Adrenal gland (tissue), 12 donors: ENCODE data around the gene ARHGAP26. TPM values are rescaled to one million over a fixed set of nuclear protein-coding genes. Genes with fewer than 3 reads are reported as not detected.

Experiments used
- DNase-seq, 7 donors: peaks; one replicate each; pipeline ENCODE4 v3.0.0-alpha.2; 2019 to 2020
- H3K27ac ChIP-seq, 5 donors: fragments of 200-600 bp; sonication (generic) in 4 of 5; 1 replicate in 3 of 5; 2 replicates in 2 of 5; pipeline versions ENCODE4 v1.5.1 to v1.8.0; 2016 to 2020; ENCODE audit warnings: mild to moderate bottlenecking in 1 of 5
- H3K27me3 ChIP-seq: fragments of 200-600 bp; 2 replicates; pipeline ENCODE4 v1.8.0; 2021
- H3K36me3 ChIP-seq, 2 donors: fragments of 200-600 bp; replicated peaks in 1 of 2; 1 replicate in 1 of 2; 2 replicates in 1 of 2; pipeline versions ENCODE4 v1.5.1 to v1.8.0; 2018 to 2022
- H3K4me1 ChIP-seq, 2 donors: fragments of 200-600 bp; replicated peaks in 1 of 2; 1 replicate in 1 of 2; 2 replicates in 1 of 2; pipeline versions ENCODE4 v1.5.1 to v1.8.0; 2018 to 2021
- H3K4me3 ChIP-seq, 4 donors: fragments of 200-600 bp; sonication (generic) in 3 of 4; one replicate each; pipeline ENCODE4 v1.5.1; 2016 to 2018
- H3K9me3 ChIP-seq, 3 donors: fragments of 200-600 bp; sonication (generic) in 1 of 3; replicated peaks in 1 of 3; 1 replicate in 2 of 3; 2 replicates in 1 of 3; pipeline versions ENCODE4 v1.5.1 to v1.8.0; 2016 to 2021
- POLR2A ChIP-seq, 2 donors: fragments of 450-650 bp; IDR thresholded peaks; one replicate each; pipeline ENCODE4 v1.6.1; 2017; ENCODE audit warnings: antibody characterized with exemption in 2 of 2, mild to moderate bottlenecking in 2 of 2, moderate library complexity in 1 of 2
- WGBS, 4 donors: extraction: QIAGEN DNeasy Blood & Tissue Kit in 2 of 4; methylation state at CpG; one replicate each; pipeline versions ENCODE4 v1.1.5 to v1.1.7; 2013 to 2017; 5-methylcytosine and 5-hydroxymethylcytosine counted together
- intact Hi-C, 2 donors: fragments of 100-400 bp; cut with DNase I; formaldehyde crosslinking; loops; one replicate each; pipeline versions ENCODE4 v1.14.1 to v1.15.0; 2022 to 2023
- polyA plus RNA-seq, 3 donors: library from polyadenylated mRNA; stranded (reverse); fragments of 200-250 nt in 2 of 3; fragments of 350-450 nt in 1 of 3; fragmentation: Illumina TruSeq in 1 of 3; extraction: RNeasy Lipid Tissue Mini Kit (QIAGEN cat#74804) in 1 of 3; gene quantifications; one replicate each; pipeline ENCODE4 v1.2.3, GENCODE V29; 2013 to 2014
- total RNA-seq, 9 donors: library from RNA; depleted of rRNA in 4 of 9; stranded (reverse); fragments of >200 nt in 4 of 9; fragments of 120-200 nt in 1 of 9; fragmentation: NEBNext Ultra II Directional in 1 of 9; extraction: Animal tissue kit (Norgen Biotek cat#: 25700) in 1 of 9; gene quantifications; one replicate each; pipeline versions ENCODE4 v1.1.0 to v1.2.4, GENCODE V29; 2013 to 2023
- TF ChIP-seq, protein P1 (sequence below), 6 experiments: fragments of 450-650 bp in 4 of 6; fragments of 200-600 bp in 2 of 6; sonication (generic) in 1 of 6; IDR thresholded peaks; 1 replicate in 5 of 6; 2 replicates in 1 of 6; pipeline versions ENCODE4 v1.5.1 to v1.8.0; 2016 to 2021; ENCODE audit warnings: antibody characterized with exemption in 6 of 6, mild to moderate bottlenecking in 2 of 6, moderate library complexity in 1 of 6
- donor health status: healthy with polysubstance abuse.
- donor health status: Bipolar disorder and iron deficiency.
- donor health status: DM: yes; HTN: yes; CAD: no.
- donor health status: DM: no; HTN: no; CAD: no.
- donor health status: DM: no; HTN: no; CAD: no.
- donor health status: DM: yes; HTN: yes; CAD: no.

Gene ARHGAP26
- total and polyA plus RNA-seq, 12 donors, result 3.0 to 21.7 (median 10.8) TPM

DNA sequence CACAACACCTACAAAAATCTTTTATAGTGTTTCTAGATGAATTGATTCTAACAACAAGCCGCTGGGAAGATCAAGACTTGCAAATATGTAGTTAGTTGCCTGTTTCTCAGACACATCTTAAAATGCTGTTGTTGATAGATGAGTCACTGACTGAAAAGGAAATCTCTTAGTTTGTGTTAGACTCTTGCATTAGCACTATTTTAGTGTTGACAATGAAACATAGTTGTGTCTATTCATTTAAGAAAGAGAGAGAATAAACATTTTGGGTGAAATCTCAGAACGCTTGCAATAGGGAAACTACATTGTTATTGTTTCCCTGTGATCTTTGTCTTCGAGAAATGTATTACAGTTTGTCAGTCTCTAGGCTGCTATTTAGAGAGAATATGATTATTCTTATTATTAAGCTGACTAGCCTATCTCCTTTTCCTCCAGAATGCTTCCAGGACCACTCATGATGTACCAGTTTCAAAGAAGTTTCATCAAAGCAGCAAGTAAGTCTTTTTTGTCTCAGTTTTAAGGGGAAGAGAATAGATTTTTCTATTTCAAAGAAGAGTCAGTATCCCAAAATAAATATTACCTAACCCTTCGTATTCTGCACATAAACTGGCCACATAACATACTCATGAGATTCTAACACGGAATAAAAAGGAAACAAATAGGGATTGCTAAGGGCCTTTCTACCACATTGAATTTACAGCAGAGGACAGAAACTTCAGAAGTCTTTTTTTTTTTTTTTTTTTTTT lies 285.6 kb downstream of the ARHGAP26 start:
- H3K27me3 ChIP-seq, result no peaks in the 10 kb centered on the region
- no peak for DNase-seq
- no peak overlapping the region for H3K27ac ChIP-seq
- H3K4me1 ChIP-seq, result peaks cover 4 to 14% of the 10 kb centered on the region in 2 donors
- intact Hi-C loops, result no loop called here
- WGBS, 4 donors, result 80 to 91% (median 87%) methylated on average over 5 of the region's 5 CpGs
- H3K4me3 ChIP-seq, result no peak overlapping the region
- H3K9me3 ChIP-seq, result no peaks in the 10 kb centered on the region
- TF ChIP-seq POLR2A (IDR thresholded peaks at IDR 0.05), result no peak
- TF ChIP-seq, protein P1, sequence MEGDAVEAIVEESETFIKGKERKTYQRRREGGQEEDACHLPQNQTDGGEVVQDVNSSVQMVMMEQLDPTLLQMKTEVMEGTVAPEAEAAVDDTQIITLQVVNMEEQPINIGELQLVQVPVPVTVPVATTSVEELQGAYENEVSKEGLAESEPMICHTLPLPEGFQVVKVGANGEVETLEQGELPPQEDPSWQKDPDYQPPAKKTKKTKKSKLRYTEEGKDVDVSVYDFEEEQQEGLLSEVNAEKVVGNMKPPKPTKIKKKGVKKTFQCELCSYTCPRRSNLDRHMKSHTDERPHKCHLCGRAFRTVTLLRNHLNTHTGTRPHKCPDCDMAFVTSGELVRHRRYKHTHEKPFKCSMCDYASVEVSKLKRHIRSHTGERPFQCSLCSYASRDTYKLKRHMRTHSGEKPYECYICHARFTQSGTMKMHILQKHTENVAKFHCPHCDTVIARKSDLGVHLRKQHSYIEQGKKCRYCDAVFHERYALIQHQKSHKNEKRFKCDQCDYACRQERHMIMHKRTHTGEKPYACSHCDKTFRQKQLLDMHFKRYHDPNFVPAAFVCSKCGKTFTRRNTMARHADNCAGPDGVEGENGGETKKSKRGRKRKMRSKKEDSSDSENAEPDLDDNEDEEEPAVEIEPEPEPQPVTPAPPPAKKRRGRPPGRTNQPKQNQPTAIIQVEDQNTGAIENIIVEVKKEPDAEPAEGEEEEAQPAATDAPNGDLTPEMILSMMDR (IDR thresholded peaks at IDR 0.05), result no peak
- no peaks in the 10 kb centered on the region for H3K36me3 ChIP-seq

DNA sequence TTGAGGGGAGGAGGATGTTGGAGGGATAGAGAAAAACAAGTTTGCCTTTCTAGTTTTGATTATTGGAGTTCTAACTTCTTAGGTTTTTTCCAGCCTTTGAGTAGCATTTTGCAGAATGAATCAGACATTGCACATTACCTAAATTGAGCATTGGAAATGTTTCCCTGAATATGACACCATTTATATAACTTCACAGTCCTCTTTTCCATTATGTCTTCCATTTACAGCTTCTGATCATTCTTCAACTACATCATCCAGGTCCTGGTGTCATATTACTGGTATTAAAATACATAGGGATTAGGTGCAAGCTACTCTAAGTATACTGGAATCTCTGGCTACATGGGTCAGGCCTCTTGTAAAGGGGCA lies 286.1 kb downstream of the ARHGAP26 start:
- no peaks in the 10 kb centered on the region for H3K9me3 ChIP-seq
- no peaks in the 10 kb centered on the region for H3K36me3 ChIP-seq
- intact Hi-C loops, result no loop called here
- TF ChIP-seq, protein P1 (IDR thresholded peaks at IDR 0.05), result no peak
- TF ChIP-seq POLR2A (IDR thresholded peaks at IDR 0.05), result no peak
- no peak overlapping the region for H3K4me3 ChIP-seq
- H3K27ac ChIP-seq, result no peak overlapping the region
- H3K4me1 ChIP-seq, result peaks cover 1 to 9% of the 10 kb centered on the region in 2 donors
- DNase-seq, result no peak
- no peaks in the 10 kb centered on the region for H3K27me3 ChIP-seq

DNA sequence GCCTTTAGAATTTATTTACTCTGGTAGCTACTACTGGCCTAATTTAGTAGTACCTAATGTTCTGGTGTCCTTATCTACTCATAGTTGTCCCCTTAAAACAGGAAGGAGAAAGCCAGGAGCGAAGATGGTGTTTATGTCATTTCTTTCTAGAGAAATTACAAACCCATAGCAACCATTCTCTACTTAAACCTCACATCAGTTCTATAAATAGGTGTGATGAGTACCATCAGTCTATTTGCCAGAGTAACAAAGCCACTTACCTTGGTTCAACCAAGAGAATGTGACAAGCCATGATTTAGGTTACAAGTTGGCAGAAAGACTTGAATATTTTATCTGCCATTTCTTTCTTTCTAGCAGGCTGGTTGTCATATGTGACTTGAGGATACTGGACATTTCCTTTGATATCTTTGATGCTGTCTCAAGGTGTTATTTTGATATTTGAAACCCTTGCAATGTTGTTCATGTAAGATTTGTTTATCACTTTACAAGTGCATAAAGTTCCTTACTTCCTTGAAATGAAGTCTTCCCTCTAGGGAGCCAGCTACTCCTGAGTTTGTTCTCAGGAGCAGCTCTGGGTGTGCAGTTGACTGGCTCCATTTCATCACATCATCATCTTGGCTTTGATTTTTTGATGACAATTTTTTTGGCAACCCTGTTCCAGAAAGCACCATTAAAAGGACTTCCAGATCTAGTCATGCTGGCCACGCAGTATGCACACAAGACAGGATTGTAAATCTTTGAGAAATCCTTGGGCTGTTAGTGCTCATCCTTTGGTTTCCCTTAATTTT lies 286.8 kb downstream of the ARHGAP26 start:
- Histone ChIP-seq H3K36me3 (no peaks in the 10 kb centered on the region), H3K27ac (no peak overlapping the region), H3K4me3 (no peak overlapping the region), H3K9me3 (no peaks in the 10 kb centered on the region), H3K27me3 (no peaks in the 10 kb centered on the region), H3K4me1 (peaks cover 0 to 2% of the 10 kb centered on the region in 2 donors)
- intact Hi-C loops, result no loop called here
- no peak for DNase-seq
- 87 to 90% (median 88%) methylated on average over 2 of the region's 2 CpGs for WGBS, 4 donors
- TF ChIP-seq, protein P1 (IDR thresholded peaks at IDR 0.05), result no peak
- no peak for TF ChIP-seq POLR2A (IDR thresholded peaks at IDR 0.05)

DNA sequence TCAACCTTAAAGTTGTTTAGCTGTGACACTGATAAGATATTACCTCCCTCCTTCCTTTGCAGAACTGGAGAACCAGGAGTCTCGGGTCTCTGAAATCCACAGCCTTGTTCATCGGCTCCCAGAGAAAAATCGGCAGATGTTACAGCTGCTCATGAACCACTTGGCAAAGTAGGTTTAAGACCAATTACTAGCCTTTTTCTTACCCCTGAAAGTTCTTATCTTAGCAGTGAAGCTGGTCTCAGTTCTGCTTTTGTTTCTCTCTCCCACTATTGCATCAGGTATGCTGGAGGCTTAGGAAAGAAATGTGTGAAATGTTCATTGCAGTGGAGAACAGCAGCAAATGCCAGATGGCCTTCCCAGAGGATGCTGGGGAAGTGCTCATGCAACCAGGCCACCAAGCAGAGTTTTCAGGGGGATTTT lies 287.4 kb downstream of the ARHGAP26 start:
- H3K4me1 ChIP-seq, result no peaks in the 10 kb centered on the region
- intact Hi-C loops, result no loop called here
- no peak for TF ChIP-seq POLR2A (IDR thresholded peaks at IDR 0.05)
- TF ChIP-seq, protein P1 (IDR thresholded peaks at IDR 0.05), result no peak

More for the DNA sequence above, 287.4 kb downstream of the ARHGAP26 start:
- Histone ChIP-seq H3K9me3 (no peaks in the 10 kb centered on the region), H3K27me3 (no peaks in the 10 kb centered on the region), H3K27ac (no peak overlapping the region), H3K4me3 (no peak overlapping the region), H3K36me3 (no peaks in the 10 kb centered on the region)
- WGBS, 4 donors, result 77 to 96% (median 89%) methylated on average over 3 of the region's 3 CpGs
- no peak for DNase-seq
